Activated CD8-positive, alpha-beta memory T cell treated with anti-CD3 and anti-CD28 coated beads, Interleukin-2, amount 10 ng/mL, durations not matched to agents 7 days and 5 days (primary cell): ENCODE measurements around the gene WWOX. TPM values are rescaled to one million over a fixed set of nuclear protein-coding genes. Genes with fewer than 3 reads are reported as not detected.

Experiments used
- ATAC-seq: fragments of 150-1000 bp; cut with Tn5 transposase; one replicate; pipeline ENCODE4 v1.10.0; 2021; ENCODE audit warnings: moderate library complexity
- CTCF ChIA-PET: fragments of 350-600 bp; sonication (Branson Sonifier 250); formaldehyde crosslinking; loops from one replicate; lab custom pipeline; 2021; ENCODE audit warnings: antibody characterized with exemption; lab: Charles Lee
- DNase-seq: peaks from one replicate; pipeline ENCODE4 v3.0.0-alpha.2; 2020
- H3K27ac Mint-ChIP-seq: one replicate; pipeline ENCODE4 v1.8.0; 2021; ENCODE audit warnings: mild to moderate bottlenecking, mixed read lengths
- H3K27me3 Mint-ChIP-seq: one replicate; pipeline ENCODE4 v1.8.0; 2021; ENCODE audit warnings: mixed read lengths
- H3K36me3 Mint-ChIP-seq: one replicate; pipeline ENCODE4 v1.8.0; 2021; ENCODE audit warnings: mild to moderate bottlenecking, mixed read lengths
- H3K4me1 Mint-ChIP-seq: one replicate; pipeline ENCODE4 v1.8.0; 2021; ENCODE audit warnings: mixed read lengths
- H3K4me3 Mint-ChIP-seq: one replicate; pipeline ENCODE4 v1.8.0; 2021; ENCODE audit warnings: mild to moderate bottlenecking, moderate library complexity, mixed read lengths
- H3K9me3 Mint-ChIP-seq: one replicate; pipeline ENCODE4 v1.8.0; 2022; ENCODE audit warnings: low read depth, mixed read lengths
- total RNA-seq, 2 experiments: library from RNA; stranded (reverse); gene quantifications; one replicate each; pipeline ENCODE4 v1.2.3, GENCODE V29; 2021

Gene WWOX
- total RNA-seq, 2 experiments from 2014 or later = 25.2 to 38.8 TPM

DNA sequence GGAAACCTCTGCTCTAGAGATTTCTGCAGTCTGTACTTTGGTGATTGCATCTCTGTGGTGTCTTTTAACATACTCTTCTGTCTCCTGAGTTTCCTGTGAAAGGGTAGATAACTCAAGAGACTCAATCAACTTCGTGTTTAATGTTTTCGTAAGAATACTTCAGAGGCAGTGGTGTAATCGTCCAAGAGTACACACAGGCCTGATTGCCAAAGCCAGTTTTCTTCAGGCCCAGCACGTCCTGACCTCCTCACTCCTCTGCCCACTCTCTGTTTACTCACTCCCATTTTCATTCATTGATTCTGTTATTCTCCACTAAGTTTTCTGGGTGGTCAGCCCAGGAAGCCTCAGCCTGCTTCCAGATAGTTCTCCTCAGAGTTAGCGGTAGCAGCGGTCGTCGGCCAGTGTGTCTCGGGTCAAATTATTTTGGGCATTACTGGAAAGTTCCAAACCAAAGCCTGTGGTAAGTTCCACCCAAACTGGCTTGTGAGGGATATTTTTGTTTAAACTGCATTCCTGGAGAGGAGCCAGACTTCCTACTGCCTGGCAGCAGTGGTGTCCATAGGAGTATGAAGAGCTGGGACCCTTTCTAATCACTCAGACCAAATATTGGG lies 293.2 kb downstream of the WWOX start:
- DNase-seq (no peak), ATAC-seq (no peak)
- CTCF ChIA-PET = no interaction called here
- Mint-ChIP-seq H3K9me3 (peaks cover 2% of the 10 kb centered on the region), H3K4me3 (no peak overlapping the region), H3K27me3 (no peaks in the 10 kb centered on the region), H3K36me3 (no peaks in the 10 kb centered on the region), H3K4me1 (no peaks in the 10 kb centered on the region), H3K27ac (no peak overlapping the region)

DNA sequence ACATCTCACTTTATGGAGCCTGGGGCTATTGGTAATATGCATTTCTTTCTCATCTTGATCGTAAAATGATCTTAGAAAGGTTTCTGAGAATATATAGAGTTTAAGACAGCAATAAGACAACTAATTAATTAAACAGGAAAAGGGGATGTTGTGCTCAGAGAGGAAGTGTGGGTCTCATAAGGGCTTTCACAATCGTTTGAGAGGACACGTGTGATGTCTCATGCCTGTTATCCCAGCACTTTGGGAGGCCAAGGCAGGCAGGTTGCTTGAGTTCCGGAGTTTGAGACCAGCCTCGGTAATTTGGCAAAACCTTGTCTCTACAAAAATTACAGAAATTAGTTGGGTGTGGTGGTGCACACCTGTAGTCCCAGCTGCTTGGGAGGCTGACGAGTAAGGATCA lies 295.6 kb downstream of the WWOX start:
- Mint-ChIP-seq H3K27me3 (no peaks in the 10 kb centered on the region), H3K27ac (no peak overlapping the region), H3K4me3 (no peak overlapping the region), H3K36me3 (no peaks in the 10 kb centered on the region), H3K4me1 (no peaks in the 10 kb centered on the region), H3K9me3 (peaks cover 2% of the 10 kb centered on the region)
- ATAC-seq = no peak
- DNase-seq = no peak
- CTCF ChIA-PET = no interaction called here

DNA sequence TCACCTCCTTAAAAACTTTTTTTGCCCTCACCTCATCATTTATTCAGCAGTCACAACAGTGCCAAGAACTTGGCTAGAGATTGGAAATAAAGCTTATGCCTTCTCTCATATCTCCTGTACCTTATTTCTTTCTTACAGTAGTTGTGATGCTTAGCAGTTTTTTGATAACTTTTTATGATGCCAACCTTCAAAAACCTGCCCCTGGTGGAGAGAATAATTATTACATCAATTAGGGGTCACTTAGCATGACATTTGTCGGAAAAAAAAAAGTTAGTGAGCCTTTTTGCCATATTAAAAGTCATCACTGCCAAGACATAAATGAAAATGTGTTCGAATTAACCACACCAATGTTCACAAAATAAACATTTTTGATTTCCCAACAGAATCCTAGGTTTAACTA lies 296.6 kb downstream of the WWOX start:
- H3K9me3 Mint-ChIP-seq = peaks cover 2% of the 10 kb centered on the region
- no peak for DNase-seq
- ATAC-seq = no peak
- H3K4me3 Mint-ChIP-seq = no peak overlapping the region
- no peaks in the 10 kb centered on the region for H3K4me1 Mint-ChIP-seq
- CTCF ChIA-PET = no interaction called here
- H3K36me3 Mint-ChIP-seq = no peaks in the 10 kb centered on the region
- no peaks in the 10 kb centered on the region for H3K27me3 Mint-ChIP-seq
- no peak overlapping the region for H3K27ac Mint-ChIP-seq

DNA sequence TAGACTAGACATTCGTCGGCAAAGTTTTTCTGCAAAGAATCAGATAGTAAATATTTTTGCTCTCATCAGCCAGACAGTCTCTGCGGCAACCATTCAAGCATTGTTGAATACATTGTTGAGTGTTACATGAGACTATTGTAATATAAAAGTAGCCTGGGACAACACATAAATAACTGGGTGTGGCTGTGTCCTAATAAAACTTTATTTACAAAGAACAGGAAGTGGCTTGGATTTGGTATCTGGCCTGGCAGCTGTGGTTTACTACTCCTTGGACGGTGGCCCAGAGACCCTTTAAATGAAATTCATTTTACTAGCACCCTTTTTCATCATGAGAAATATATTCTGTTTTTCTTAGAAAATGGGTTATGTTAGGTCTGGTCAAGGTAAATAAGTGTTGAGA lies 297.2 kb downstream of the WWOX start:
- Mint-ChIP-seq H3K4me3 (no peak overlapping the region), H3K36me3 (no peaks in the 10 kb centered on the region), H3K4me1 (no peaks in the 10 kb centered on the region), H3K27me3 (no peaks in the 10 kb centered on the region), H3K27ac (no peak overlapping the region), H3K9me3 (peaks cover 2% of the 10 kb centered on the region)
- ATAC-seq (no peak), DNase-seq (no peak)
- CTCF ChIA-PET = no interaction called here

DNA sequence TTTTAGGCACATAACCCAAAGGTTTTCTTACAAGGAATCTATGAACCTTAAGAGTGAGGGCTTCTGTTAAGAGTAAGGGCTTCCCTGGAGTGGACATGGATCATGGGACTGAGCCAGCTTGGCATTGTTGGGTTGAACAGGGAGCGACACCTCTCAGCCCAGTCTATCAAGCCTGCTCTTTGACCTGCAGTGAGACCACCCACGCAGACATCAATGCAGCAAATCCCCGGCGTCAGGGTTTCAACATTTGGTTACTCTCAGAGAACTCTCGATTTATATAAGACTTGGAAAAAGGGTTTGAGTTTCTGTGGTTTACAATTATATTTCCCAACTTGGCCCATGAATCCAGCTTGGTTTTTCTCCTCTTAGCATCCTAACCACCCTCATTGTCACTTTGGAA lies 299.9 kb downstream of the WWOX start:
- ATAC-seq = no peak
- no peak overlapping the region for H3K27ac Mint-ChIP-seq
- H3K9me3 Mint-ChIP-seq = peaks cover 2% of the 10 kb centered on the region
- no peak for DNase-seq
- no peak overlapping the region for H3K4me3 Mint-ChIP-seq
- H3K27me3 Mint-ChIP-seq = no peaks in the 10 kb centered on the region
- CTCF ChIA-PET = no interaction called here
- no peaks in the 10 kb centered on the region for H3K4me1 Mint-ChIP-seq
- H3K36me3 Mint-ChIP-seq = no peaks in the 10 kb centered on the region

DNA sequence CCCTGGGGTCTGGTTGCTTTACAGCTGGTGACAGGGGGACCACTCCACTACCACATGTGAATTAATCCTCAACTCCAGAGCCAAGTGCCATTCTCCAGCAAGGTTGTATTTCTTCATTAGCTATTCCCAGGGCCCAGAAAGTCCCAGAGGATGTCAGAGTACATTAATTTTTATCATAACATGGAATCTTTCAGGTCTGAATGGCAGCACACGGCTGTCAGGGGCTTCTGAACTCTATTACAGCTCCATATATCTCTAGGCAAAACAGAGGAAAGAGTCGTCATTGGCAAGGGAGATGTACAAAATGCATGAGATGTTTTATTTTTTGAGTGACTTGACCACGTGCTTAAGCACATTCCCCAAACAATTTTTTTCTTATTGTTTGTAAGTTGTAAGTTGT lies 303.4 kb downstream of the WWOX start:
- Mint-ChIP-seq H3K9me3 (peaks cover 4% of the 10 kb centered on the region), H3K36me3 (no peaks in the 10 kb centered on the region), H3K27me3 (no peaks in the 10 kb centered on the region), H3K27ac (no peak overlapping the region), H3K4me3 (no peak overlapping the region), H3K4me1 (no peaks in the 10 kb centered on the region)
- ATAC-seq (no peak), DNase-seq (no peak)
- CTCF ChIA-PET = no interaction called here

DNA sequence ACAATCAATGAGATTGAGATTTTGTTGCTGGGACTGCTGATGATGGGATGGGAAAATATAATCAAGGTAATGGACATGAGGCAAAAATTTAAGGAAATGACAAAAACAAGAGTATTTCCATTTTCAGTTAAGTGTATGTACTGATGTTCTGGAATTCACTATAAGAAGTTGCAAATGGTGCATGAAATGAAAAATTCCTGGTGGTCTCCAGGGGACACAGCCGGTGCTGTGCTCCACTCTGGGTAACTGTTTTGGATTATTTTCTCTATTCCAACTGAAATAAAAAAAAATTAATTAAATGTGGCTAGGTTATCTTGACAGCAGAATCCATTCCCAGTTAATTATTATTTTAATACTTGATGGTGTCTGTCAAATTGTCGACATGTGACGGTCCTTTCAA lies 305.6 kb downstream of the WWOX start:
- DNase-seq (no peak), ATAC-seq (no peak)
- Mint-ChIP-seq H3K4me3 (no peak overlapping the region), H3K4me1 (no peaks in the 10 kb centered on the region), H3K27me3 (no peaks in the 10 kb centered on the region), H3K36me3 (peaks cover 4% of the 10 kb centered on the region), H3K27ac (no peak overlapping the region), H3K9me3 (peaks cover 14% of the 10 kb centered on the region)
- CTCF ChIA-PET = no interaction called here

DNA sequence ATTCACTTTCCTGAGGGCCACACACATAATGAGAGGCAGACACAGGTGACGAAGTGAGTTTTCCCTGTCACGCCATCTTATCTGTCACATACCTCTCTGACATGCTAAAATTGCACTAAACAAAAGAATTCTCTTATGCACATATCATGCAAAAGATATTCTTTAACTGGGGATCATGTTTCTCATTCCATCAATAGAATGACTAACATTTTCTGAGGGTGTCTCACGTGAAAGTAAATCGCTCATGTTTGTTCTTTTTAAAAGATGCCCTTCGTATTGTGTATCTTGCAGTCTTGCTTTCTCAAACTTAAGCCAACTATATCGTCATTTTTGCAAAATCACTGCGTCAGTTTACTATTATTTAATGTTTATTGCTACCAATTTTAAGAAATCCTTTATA lies 306.4 kb downstream of the WWOX start:
- peaks cover 14% of the 10 kb centered on the region for H3K9me3 Mint-ChIP-seq
- H3K27ac Mint-ChIP-seq = no peak overlapping the region
- no peaks in the 10 kb centered on the region for H3K4me1 Mint-ChIP-seq
- no peak overlapping the region for H3K4me3 Mint-ChIP-seq
- peaks cover 4% of the 10 kb centered on the region for H3K36me3 Mint-ChIP-seq
- H3K27me3 Mint-ChIP-seq = no peaks in the 10 kb centered on the region
- DNase-seq (no peak), ATAC-seq (no peak)
- CTCF ChIA-PET = no interaction called here

DNA sequence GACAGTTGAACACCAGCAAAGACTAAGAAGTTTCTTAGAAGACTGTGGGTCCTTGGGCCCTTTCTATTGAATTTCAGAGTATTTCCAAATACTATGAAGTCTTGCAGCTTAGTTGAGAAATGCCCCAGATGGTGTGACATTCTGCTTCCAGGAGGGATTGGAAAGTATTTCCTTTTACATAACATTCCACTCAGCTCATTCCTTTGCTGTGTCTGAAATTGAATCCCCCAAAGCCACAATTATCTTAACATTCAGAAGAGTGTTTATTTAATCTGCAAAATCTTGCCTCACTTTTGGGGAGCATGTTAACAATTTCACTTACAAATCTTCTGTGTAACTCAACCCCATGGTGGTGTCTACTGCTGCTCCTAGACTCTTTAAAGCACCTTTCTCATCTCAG lies 307.7 kb downstream of the WWOX start:
- Mint-ChIP-seq H3K27me3 (no peaks in the 10 kb centered on the region), H3K4me1 (no peaks in the 10 kb centered on the region), H3K4me3 (no peak overlapping the region), H3K27ac (no peak overlapping the region), H3K9me3 (peaks cover 16% of the 10 kb centered on the region), H3K36me3 (peaks cover 7% of the 10 kb centered on the region)
- CTCF ChIA-PET = no interaction called here
- ATAC-seq (no peak), DNase-seq (no peak)

DNA sequence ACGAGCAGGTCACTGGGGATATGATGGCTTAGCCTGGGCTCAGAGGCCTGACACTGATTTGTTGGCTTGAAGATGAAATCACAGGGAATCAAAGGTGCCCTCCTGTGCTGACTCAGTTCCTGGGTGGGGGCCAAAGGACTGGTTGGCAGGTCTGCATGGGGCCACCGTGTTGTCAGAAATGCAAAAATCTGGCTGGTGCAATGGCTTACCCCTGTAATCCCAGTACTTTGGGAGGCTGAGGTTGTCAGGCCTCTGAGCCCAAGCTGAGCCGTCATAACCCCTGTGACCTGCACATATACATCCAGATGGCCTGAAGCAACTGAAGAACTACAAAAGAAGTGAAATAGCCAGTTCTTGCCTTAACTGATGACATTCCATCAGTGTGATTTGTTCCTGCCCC lies 314.2 kb downstream of the WWOX start:
- peaks cover 14% of the 10 kb centered on the region for H3K36me3 Mint-ChIP-seq
- DNase-seq (no peak), ATAC-seq (no peak)
- no peak overlapping the region for H3K27ac Mint-ChIP-seq
- H3K4me3 Mint-ChIP-seq = no peak overlapping the region
- H3K9me3 Mint-ChIP-seq = peaks cover 17% of the 10 kb centered on the region
- no peaks in the 10 kb centered on the region for H3K27me3 Mint-ChIP-seq
- CTCF ChIA-PET = no interaction called here
- H3K4me1 Mint-ChIP-seq = no peaks in the 10 kb centered on the region

DNA sequence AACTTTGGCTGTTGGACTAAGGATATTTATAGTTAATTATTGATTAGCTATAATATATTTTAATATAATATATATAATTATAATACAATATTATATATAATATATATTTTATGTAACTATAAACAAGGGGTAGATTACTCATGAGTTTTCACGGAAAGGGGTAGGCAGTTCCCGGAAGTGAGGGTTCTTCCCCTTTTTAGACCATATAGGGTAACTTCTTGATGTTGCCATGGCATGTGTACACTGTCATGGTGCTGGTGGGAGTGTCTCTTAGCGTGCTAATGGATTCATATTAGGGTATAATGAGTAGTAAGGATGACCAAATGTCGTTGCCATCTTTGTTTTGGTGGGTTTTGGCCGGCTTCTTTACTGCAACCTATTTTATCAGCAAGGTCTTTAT lies 315.6 kb downstream of the WWOX start:
- CTCF ChIA-PET = no interaction called here
- ATAC-seq (no peak), DNase-seq (no peak)
- no peak overlapping the region for H3K4me3 Mint-ChIP-seq
- H3K9me3 Mint-ChIP-seq = peaks cover 11% of the 10 kb centered on the region
- H3K27me3 Mint-ChIP-seq = no peaks in the 10 kb centered on the region
- peaks cover 10% of the 10 kb centered on the region for H3K36me3 Mint-ChIP-seq
- no peak overlapping the region for H3K27ac Mint-ChIP-seq
- no peaks in the 10 kb centered on the region for H3K4me1 Mint-ChIP-seq

DNA sequence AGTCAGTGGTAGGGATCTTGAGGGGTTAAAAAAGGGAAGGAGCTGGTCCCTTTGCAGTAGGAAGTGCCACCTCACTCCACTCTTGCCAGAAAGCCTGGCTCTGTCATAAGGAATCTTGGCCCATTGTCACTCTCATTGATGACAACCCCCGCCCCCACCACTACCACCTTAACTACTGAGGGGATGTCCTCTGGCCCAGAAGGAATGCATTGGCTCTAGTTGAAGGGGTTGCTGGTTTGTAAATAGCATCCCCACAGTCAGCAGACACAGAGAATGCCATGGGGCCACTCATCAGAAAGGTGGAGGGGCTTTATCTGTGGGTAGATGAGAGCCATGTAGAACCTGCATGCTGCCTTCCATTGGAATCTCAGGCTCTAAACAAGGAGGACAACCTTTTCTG lies 316.2 kb downstream of the WWOX start:
- CTCF ChIA-PET = no interaction called here
- no peak overlapping the region for H3K4me3 Mint-ChIP-seq
- peaks cover 9% of the 10 kb centered on the region for H3K36me3 Mint-ChIP-seq
- DNase-seq = no peak
- no peaks in the 10 kb centered on the region for H3K4me1 Mint-ChIP-seq
- no peak overlapping the region for H3K27ac Mint-ChIP-seq
- no peaks in the 10 kb centered on the region for H3K27me3 Mint-ChIP-seq
- ATAC-seq = no peak
- H3K9me3 Mint-ChIP-seq = peaks cover 11% of the 10 kb centered on the region

DNA sequence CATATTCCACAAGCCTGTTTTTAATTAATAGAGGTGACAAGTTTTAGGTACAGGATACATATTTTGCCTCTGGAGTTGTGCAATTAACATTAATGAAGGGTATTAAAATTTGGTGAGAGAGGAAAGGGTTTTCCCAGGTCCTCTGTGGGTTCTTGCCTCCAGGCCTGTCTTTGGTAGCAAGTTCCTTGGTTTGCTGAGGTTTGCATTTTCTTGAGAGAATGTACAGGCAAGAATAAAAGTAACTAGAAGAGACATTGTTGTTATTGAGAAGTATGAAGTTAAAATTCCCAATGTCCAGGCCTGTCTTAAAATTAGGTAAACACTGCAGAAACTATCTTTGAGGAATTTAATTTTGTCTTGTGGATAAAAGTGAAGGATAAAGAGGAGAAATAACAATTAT lies 316.9 kb downstream of the WWOX start:
- CTCF ChIA-PET = no interaction called here
- Mint-ChIP-seq H3K27ac (no peak overlapping the region), H3K4me1 (no peaks in the 10 kb centered on the region)

DNA sequence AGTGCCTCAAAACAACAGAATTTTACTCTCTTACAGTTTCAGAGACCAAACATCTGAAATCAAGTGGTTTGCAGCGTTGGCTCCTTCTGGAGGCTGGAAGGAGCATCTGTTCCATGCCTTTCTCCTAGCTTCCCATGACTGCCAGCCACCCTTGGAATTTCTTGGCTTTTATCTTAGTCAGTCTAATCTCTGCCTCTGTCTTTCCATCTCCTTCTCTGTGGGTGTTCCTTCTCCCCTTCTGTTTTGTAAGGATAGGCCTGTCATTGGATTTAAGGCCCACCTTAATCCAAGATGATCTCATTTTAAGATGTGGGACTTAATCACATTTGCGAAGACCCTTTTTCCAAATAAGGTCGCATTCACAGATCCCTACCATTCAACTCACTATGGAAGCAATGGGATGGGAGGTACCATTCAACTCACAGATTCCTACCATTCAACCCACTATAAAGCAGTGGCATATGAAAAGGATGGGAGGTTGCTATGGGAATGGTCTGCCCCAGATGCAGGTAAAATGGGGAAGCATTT lies 321.8 kb downstream of the WWOX start:
- Mint-ChIP-seq H3K36me3 (peaks cover 2% of the 10 kb centered on the region), H3K4me3 (no peak overlapping the region), H3K27me3 (no peaks in the 10 kb centered on the region), H3K9me3 (no peaks in the 10 kb centered on the region), H3K4me1 (no peaks in the 10 kb centered on the region), H3K27ac (no peak overlapping the region)
- CTCF ChIA-PET = no interaction called here
- DNase-seq (no peak), ATAC-seq (no peak)

More for the DNA sequence above, 316.9 kb downstream of the WWOX start:
- no peak for ATAC-seq
- H3K9me3 Mint-ChIP-seq = peaks cover 11% of the 10 kb centered on the region
- no peak for DNase-seq
- H3K4me3 Mint-ChIP-seq = no peak overlapping the region
- H3K27me3 Mint-ChIP-seq = no peaks in the 10 kb centered on the region
- peaks cover 9% of the 10 kb centered on the region for H3K36me3 Mint-ChIP-seq

DNA sequence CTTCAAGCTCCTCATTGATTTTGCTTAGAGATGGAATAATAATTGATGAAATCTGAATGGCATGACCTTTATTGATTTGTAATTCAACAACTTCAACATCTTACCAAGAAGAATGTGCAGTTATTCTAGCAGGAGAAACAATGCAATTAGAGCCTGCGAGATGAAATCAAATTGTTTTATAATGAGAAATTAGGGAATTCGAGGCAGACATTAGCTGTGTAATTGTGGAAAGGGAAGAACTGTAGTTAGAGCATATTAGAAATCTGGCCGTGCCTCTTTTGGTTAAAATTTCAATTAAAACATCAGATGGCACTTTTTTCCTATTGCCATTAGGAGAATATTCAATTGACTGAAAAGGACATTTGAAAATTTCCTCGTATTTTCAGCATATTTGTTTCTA lies 325.8 kb downstream of the WWOX start:
- CTCF ChIA-PET = interaction anchor here (0.8 kb wide), 1 partner anchor 12 kb away, joined by 3 read pairs; no protein-coding TSS in a partner anchor
- no peak for ATAC-seq
- Mint-ChIP-seq H3K4me3 (no peak overlapping the region), H3K9me3 (no peaks in the 10 kb centered on the region), H3K27ac (no peak overlapping the region), H3K27me3 (no peaks in the 10 kb centered on the region), H3K36me3 (peaks cover 8% of the 10 kb centered on the region), H3K4me1 (peaks cover 2% of the 10 kb centered on the region)
- no peak for DNase-seq
